B cell (primary cell): ENCODE data around the gene CAPZB. TPM values are rescaled to one million over a fixed set of nuclear protein-coding genes. Genes with fewer than 3 reads are reported as not detected.

Experiments
- ATAC-seq: fragments of 200-7000 bp; cut with Tn5 transposase; one replicate; pipeline ENCODE4 v1.10.0; 2021; ENCODE audit warnings: low read depth, mild to moderate bottlenecking, moderate number of reproducible peaks, moderate library complexity
- CTCF ChIA-PET: fragments of 350-600 bp; sonication (Branson Sonifier 250); formaldehyde crosslinking; loops from one replicate; lab custom pipeline; 2021; ENCODE audit warnings: antibody characterized with exemption, inconsistent platforms; lab: Charles Lee
- POLR2A ChIA-PET: fragments of 350-600 bp; sonication (Branson Sonifier 250); formaldehyde crosslinking; loops from one replicate; lab custom pipeline; 2021; ENCODE audit warnings: antibody characterized with exemption; lab: Charles Lee
- DNase-seq: peaks from one replicate; pipeline ENCODE4 v3.0.0; 2013
- H2AFZ ChIP-seq: 2 replicates; pipeline ENCODE4 v1.6.1; 2012; ENCODE audit warnings: mild to moderate bottlenecking, low read depth, low read length; ENCODE audit not compliant: insufficient read depth, poor library complexity, severe bottlenecking
- H3K27ac ChIP-seq, 2 donors: 1 replicate in 1 of 2; 2 replicates in 1 of 2; pipeline ENCODE4 v1.5.1; 2012 to 2013; ENCODE audit warnings: low read length in 2 of 2, mild to moderate bottlenecking in 2 of 2, moderate library complexity in 1 of 2
- H3K27me3 ChIP-seq, 4 experiments: fragments of 200-600 bp in 1 of 4; sonication (generic) in 1 of 4; replicated peaks in 1 of 4; 1 replicate in 2 of 4; 2 replicates in 2 of 4; pipeline versions ENCODE4 v1.6.1 to v1.7.0; 2013 to 2016; ENCODE audit warnings: low read length in 3 of 4, mild to moderate bottlenecking in 2 of 4, mixed read lengths in 1 of 4, moderate library complexity in 1 of 4; ENCODE audit not compliant: insufficient read depth in 4 of 4, control insufficient read depth in 3 of 4; ENCODE audit errors: control extremely low read depth in 1 of 4
- H3K36me3 ChIP-seq, 2 experiments: replicated peaks in 1 of 2; 1 replicate in 1 of 2; 2 replicates in 1 of 2; pipeline versions ENCODE4 v1.6.1 to v1.7.1; 2013; ENCODE audit warnings: low read length in 1 of 2; ENCODE audit not compliant: insufficient read depth in 2 of 2, control insufficient read depth in 1 of 2; ENCODE audit errors: control extremely low read depth in 1 of 2, extremely low read depth in 1 of 2
- H3K4me1 ChIP-seq, 2 donors: fragments of 200-600 bp in 1 of 2; sonication (generic) in 1 of 2; 1 replicate in 1 of 2; 2 replicates in 1 of 2; pipeline versions ENCODE4 v1.5.1 to v1.6.1; 2013 to 2017; ENCODE audit warnings: low read length in 2 of 2; ENCODE audit not compliant: control insufficient read depth in 2 of 2, insufficient read depth in 2 of 2
- H3K4me2 ChIP-seq: replicated peaks from 2 replicates; pipeline ENCODE3; 2012; ENCODE audit warnings: mild to moderate bottlenecking, low read depth, low read length; ENCODE audit not compliant: poor library complexity, severe bottlenecking
- H3K4me3 ChIP-seq, 5 experiments: fragments of 200-600 bp in 1 of 5; sonication (generic) in 1 of 5; 1 replicate in 3 of 5; 2 replicates in 2 of 5; pipeline versions ENCODE4 v1.5.1 to v1.7.0; 2011 to 2016; ENCODE audit warnings: low read length in 4 of 5, mild to moderate bottlenecking in 4 of 5, low read depth in 2 of 5, control low read depth in 1 of 5, moderate library complexity in 1 of 5; ENCODE audit not compliant: insufficient read depth in 1 of 5; ENCODE audit errors: control extremely low read depth in 1 of 5, extremely low read depth in 1 of 5
- H3K79me2 ChIP-seq: fragments of 200-600 bp; sonication (generic); one replicate; pipeline ENCODE4 v1.6.0; 2016; ENCODE audit warnings: low read length; ENCODE audit not compliant: control insufficient read depth, insufficient read depth
- H3K9ac ChIP-seq: fragments of 200-600 bp; sonication (generic); 2 replicates; pipeline ENCODE4 v1.6.1; 2017; ENCODE audit warnings: mild to moderate bottlenecking, low read length, moderate library complexity
- H3K9me3 ChIP-seq, 3 donors: one replicate each; pipeline versions ENCODE4 v1.6.1 to v1.7.1; 2013; ENCODE audit warnings: low read length in 2 of 3; ENCODE audit not compliant: control insufficient read depth in 2 of 3, insufficient read depth in 1 of 3; ENCODE audit errors: control extremely low read depth in 1 of 3
- H4K20me1 ChIP-seq: 2 replicates; pipeline ENCODE4 v1.6.0; 2012; ENCODE audit warnings: mild to moderate bottlenecking, low read length; ENCODE audit not compliant: insufficient read depth, control insufficient read depth, poor library complexity, severe bottlenecking
- H3K27ac Mint-ChIP-seq: one replicate; pipeline ENCODE4 v1.8.0; 2021; ENCODE audit warnings: mixed read lengths
- H3K27me3 Mint-ChIP-seq: one replicate; pipeline ENCODE4 v1.8.0; 2021; ENCODE audit warnings: mixed read lengths
- H3K4me1 Mint-ChIP-seq: one replicate; pipeline ENCODE4 v1.8.0; 2021; ENCODE audit warnings: mixed read lengths
- H3K4me3 Mint-ChIP-seq: one replicate; pipeline ENCODE4 v1.8.0; 2021; ENCODE audit warnings: mixed read lengths
- H3K9me3 Mint-ChIP-seq: one replicate; pipeline ENCODE4 v1.8.0; 2022; ENCODE audit warnings: mixed read lengths; ENCODE audit not compliant: insufficient read depth
- EZH2 ChIP-seq: IDR thresholded peaks from 2 replicates; pipeline ENCODE4 v1.6.1; 2012; ENCODE audit warnings: borderline replicate concordance, low read depth, mild to moderate bottlenecking, moderate library complexity, low read length; ENCODE audit not compliant: insufficient read depth, poor library complexity, severe bottlenecking
- WGBS: methylation state at CpG from one replicate; pipeline ENCODE4 v1.1.5; 2013; ENCODE audit warnings: missing lambda C conversion rate; ENCODE audit not compliant: insufficient coverage; 5-methylcytosine and 5-hydroxymethylcytosine counted together
- intact Hi-C: fragments of 100-400 bp; cut with micrococcal nuclease; formaldehyde crosslinking; loops from one replicate; pipeline ENCODE4 v1.10.0; 2022
- polyA plus RNA-seq: library from polyadenylated mRNA; depleted of rRNA; stranded (reverse); fragments of >200 nt; gene quantifications from 2 replicates; pipeline ENCODE4 v1.2.3, GENCODE V29; 2012
- total RNA-seq, 2 donors: library from RNA; stranded (reverse); fragments of 120-200 nt in 1 of 2; gene quantifications; 1 replicate in 1 of 2; 2 replicates in 1 of 2; pipeline versions ENCODE4 v1.2.3 to v1.2.4, GENCODE V29; 2013 to 2022
- TF ChIP-seq, protein P1 (sequence below): fragments of 200-600 bp; IDR thresholded peaks from one replicate; pipeline ENCODE4 v1.8.0; 2022; ENCODE audit warnings: antibody characterized with exemption, mild to moderate bottlenecking

Gene CAPZB
- total and polyA plus RNA-seq, 2 donors (not counting 1 experiment from before 2014, with no cell fraction given) = 126 to 193 TPM

DNA sequence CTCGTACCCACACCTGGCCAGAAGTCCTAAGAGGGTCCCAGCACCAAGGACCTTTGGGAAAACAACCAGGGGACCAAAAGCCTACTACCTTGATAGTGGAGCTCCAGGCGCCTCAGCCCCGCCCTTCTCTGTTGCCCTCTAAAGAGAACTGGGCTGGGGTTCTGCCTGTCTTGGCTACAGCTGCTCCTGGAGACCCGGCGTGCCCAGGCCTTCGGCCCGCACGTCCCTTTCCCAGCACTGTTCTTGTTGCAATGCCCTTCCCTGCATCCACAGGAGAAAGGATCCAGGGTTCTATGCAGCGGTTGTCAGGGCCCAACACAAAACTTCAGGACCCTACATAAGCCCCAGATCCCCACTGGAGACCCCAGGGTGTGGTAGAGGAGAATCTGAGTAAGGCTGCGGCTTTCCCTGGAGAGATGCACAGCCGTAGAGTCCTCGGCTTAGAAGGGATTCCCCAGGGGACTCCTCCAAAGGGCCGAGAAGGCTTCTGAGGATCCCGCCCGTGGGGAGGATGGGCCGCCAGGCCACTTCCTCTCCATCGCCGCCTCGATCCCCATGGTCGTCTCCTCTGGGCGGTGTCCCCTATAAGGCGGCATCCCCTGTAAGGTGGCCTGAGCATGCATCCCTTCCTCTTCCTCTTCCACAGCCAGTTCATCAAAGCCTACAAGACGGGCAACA, 161.2 kb downstream of the CAPZB start:
- ATAC-seq = no peak
- peaks cover 0 to 49% of the 10 kb centered on the region in 2 experiments for H3K36me3 ChIP-seq
- peaks cover 15% of the 10 kb centered on the region for H4K20me1 ChIP-seq
- ChIA-PET POLR2A (no interaction called here), CTCF (no interaction called here)
- intact Hi-C loops = no loop called here
- no peaks in the 10 kb centered on the region for H3K4me1 ChIP-seq
- no peak overlapping the region for H3K4me3 Mint-ChIP-seq
- no peaks in the 10 kb centered on the region for H3K9me3 Mint-ChIP-seq
- no peaks in the 10 kb centered on the region for H3K4me1 Mint-ChIP-seq
- no peak overlapping the region for H2AFZ ChIP-seq
- H3K4me3 ChIP-seq = no peak overlapping the region
- no peak overlapping the region for H3K27ac ChIP-seq
- TF ChIP-seq EZH2 = no peak
- TF ChIP-seq, protein P1, sequence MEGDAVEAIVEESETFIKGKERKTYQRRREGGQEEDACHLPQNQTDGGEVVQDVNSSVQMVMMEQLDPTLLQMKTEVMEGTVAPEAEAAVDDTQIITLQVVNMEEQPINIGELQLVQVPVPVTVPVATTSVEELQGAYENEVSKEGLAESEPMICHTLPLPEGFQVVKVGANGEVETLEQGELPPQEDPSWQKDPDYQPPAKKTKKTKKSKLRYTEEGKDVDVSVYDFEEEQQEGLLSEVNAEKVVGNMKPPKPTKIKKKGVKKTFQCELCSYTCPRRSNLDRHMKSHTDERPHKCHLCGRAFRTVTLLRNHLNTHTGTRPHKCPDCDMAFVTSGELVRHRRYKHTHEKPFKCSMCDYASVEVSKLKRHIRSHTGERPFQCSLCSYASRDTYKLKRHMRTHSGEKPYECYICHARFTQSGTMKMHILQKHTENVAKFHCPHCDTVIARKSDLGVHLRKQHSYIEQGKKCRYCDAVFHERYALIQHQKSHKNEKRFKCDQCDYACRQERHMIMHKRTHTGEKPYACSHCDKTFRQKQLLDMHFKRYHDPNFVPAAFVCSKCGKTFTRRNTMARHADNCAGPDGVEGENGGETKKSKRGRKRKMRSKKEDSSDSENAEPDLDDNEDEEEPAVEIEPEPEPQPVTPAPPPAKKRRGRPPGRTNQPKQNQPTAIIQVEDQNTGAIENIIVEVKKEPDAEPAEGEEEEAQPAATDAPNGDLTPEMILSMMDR = no peak
- no peak overlapping the region for H3K27ac Mint-ChIP-seq
- peaks cover 42% of the 10 kb centered on the region for H3K79me2 ChIP-seq
- no peak overlapping the region for H3K9ac ChIP-seq
- H3K4me2 ChIP-seq = no peak overlapping the region
- H3K27me3 Mint-ChIP-seq = no peaks in the 10 kb centered on the region
- DNase-seq = no peak
- 97% methylated on average over 21 of the region's 23 CpGs for WGBS
- no peaks in the 10 kb centered on the region for H3K27me3 ChIP-seq
- H3K9me3 ChIP-seq = no peaks in the 10 kb centered on the region

DNA sequence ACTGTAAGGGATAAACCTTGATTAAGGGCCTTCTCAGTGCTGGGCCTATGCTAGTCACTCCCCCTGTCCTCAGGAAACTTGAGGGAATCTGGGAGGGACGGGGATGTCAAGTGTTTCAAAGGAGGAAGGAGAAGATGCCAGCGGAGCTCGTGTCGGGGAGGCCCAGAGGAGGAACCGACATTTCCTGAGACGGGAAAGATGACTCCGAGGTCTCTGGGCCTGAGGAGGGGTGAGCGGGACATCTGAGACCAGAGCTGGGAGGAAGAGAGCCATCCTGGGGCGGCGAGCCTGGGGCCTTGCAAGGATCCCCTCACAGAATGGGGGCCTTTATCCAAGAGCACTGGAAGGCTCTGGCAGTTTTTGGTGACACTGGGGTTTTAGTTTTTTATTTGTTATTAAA, 162.9 kb downstream of the CAPZB start:
- no peaks in the 10 kb centered on the region for H3K27me3 Mint-ChIP-seq
- no peak overlapping the region for H3K27ac Mint-ChIP-seq
- DNase-seq (no peak), ATAC-seq (no peak)
- intact Hi-C loops = no loop called here
- no peaks in the 10 kb centered on the region for H3K9me3 ChIP-seq
- ChIA-PET CTCF (interaction anchor here (0.7 kb wide), 1 partner anchor 1556 kb away, joined by 3 read pairs; no protein-coding TSS in a partner anchor), POLR2A (interaction anchor here (0.6 kb wide), 1 partner anchor 101 kb away, joined by 7 read pairs; no protein-coding TSS in a partner anchor)
- H2AFZ ChIP-seq = no peak overlapping the region
- H4K20me1 ChIP-seq = peaks cover 15% of the 10 kb centered on the region
- no peak overlapping the region for H3K4me2 ChIP-seq
- peaks cover 8% of the 10 kb centered on the region for H3K4me1 Mint-ChIP-seq
- peaks cover 1 to 47% of the 10 kb centered on the region in 2 experiments for H3K36me3 ChIP-seq
- no peaks in the 10 kb centered on the region for H3K9me3 Mint-ChIP-seq
- H3K27me3 ChIP-seq = no peaks in the 10 kb centered on the region
- H3K79me2 ChIP-seq = peaks cover 50% of the 10 kb centered on the region
- TF ChIP-seq, protein P1 = no peak
- no peak for TF ChIP-seq EZH2
- no peak overlapping the region for H3K9ac ChIP-seq
- WGBS = 98% methylated on average over 7 of the region's 10 CpGs
- no peak overlapping the region for H3K4me3 ChIP-seq
- H3K4me1 ChIP-seq = peaks cover 4% of the 10 kb centered on the region in 2 donors
- H3K4me3 Mint-ChIP-seq = no peak overlapping the region
- no peak overlapping the region for H3K27ac ChIP-seq
